ENCODE data around the gene DNAJC27.

DNAJC27 gene

GRCh38 chr2:24969784-24970183, 2.0 kb downstream of the DNAJC27 start:
- no peak for DNase-seq

- no peak for DNase-seq
Measured at GRCh38 chr2:24961903-24962302, 9.9 kb downstream of the DNAJC27 start.

- DNase-seq, result no peak
Measured at GRCh38 chr2:24959761-24960160, 12.0 kb downstream of the DNAJC27 start.

GRCh38 chr2:24958411-24958935, 13.3 kb downstream of the DNAJC27 start:
- no peak for DNase-seq

- DNase-seq, result no peak
Measured at GRCh38 chr2:24957976-24958375, 13.8 kb downstream of the DNAJC27 start.

- DNase-seq, result no peak
Measured at GRCh38 chr2:24957221-24957620, 14.5 kb downstream of the DNAJC27 start.

- no peak for DNase-seq
Measured at GRCh38 chr2:24955921-24956320, 15.8 kb downstream of the DNAJC27 start.

GRCh38 chr2:24955232-24955631, 16.5 kb downstream of the DNAJC27 start:
- DNase-seq, result no peak

- DNase-seq, result no peak
Measured at GRCh38 chr2:24950102-24950501, 21.7 kb downstream of the DNAJC27 start.

GRCh38 chr2:24948506-24948905, 23.2 kb downstream of the DNAJC27 start:
- no peak for DNase-seq

- DNase-seq, result no peak
Measured at GRCh38 chr2:24947561-24948157, 24.1 kb downstream of the DNAJC27 start.

GRCh38 chr2:24945907-24946306, 25.8 kb downstream of the DNAJC27 start:
- no peak for DNase-seq

GRCh38 chr2:24943427-24944053, 28.2 kb downstream of the DNAJC27 start:
- no peak for DNase-seq

GRCh38 chr2:24939353-24939752, 32.4 kb downstream of the DNAJC27 start:
- DNase-seq, result no peak

- no peak for DNase-seq
Measured at GRCh38 chr2:24937236-24937635, 34.5 kb downstream of the DNAJC27 start.

GRCh38 chr2:24935145-24935544, 36.6 kb downstream of the DNAJC27 start:
- DNase-seq, result no peak

- no peak for DNase-seq
Measured at GRCh38 chr2:24932715-24933114, 39.0 kb downstream of the DNAJC27 start.

- no peak for DNase-seq
Measured at GRCh38 chr2:24930768-24931167, 41.0 kb downstream of the DNAJC27 start.

GRCh38 chr2:24929230-24929629, 42.5 kb downstream of the DNAJC27 start:
- no peak for DNase-seq

- no peak for DNase-seq
Measured at GRCh38 chr2:24928036-24928435, 43.7 kb downstream of the DNAJC27 start.

- no peak for DNase-seq
Measured at GRCh38 chr2:24926602-24927252, 45.0 kb downstream of the DNAJC27 start.

GRCh38 chr2:24926220-24926601, 45.5 kb downstream of the DNAJC27 start:
- DNase-seq, result no peak

- no peak for DNase-seq
Measured at GRCh38 chr2:24925815-24926214, 45.9 kb downstream of the DNAJC27 start.

GRCh38 chr2:24924732-24925131, 47.0 kb downstream of the DNAJC27 start:
- DNase-seq, result no peak
